ENCODE data around the gene ENPP7. TPM values are rescaled to one million over a fixed set of nuclear protein-coding genes. Genes with fewer than 3 reads are reported as not detected.

ENPP7 gene
- total and polyA plus RNA-seq, 2 donors (not counting 3 experiments of a cell fraction or from before 2014, with no cell fraction given), result not detected

DNA sequence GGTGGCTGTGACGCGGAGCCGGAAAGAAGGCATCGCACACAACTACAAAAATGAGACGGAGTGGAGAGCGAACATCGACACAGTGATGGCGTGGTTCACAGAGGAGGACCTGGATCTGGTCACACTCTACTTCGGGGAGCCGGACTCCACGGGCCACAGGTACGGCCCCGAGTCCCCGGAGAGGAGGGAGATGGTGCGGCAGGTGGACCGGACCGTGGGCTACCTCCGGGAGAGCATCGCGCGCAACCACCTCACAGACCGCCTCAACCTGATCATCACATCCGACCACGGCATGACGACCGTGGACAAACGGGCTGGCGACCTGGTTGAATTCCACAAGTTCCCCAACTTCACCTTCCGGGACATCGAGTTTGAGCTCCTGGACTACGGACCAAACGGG lies 4.4 kb downstream of the ENPP7 start:
- POLR2A ChIA-PET, result no interaction called here
- no peak for DNase-seq (ENCODE audit: low read depth, low spot score)
- Histone ChIP-seq H3K9ac (replicated peaks; ENCODE audit: extremely low read depth, insufficient read depth, low read length) (no peak overlapping the region), H3K9me3 (replicated peaks; ENCODE audit: control insufficient read depth, insufficient read depth, low read length) (no peaks in the 10 kb centered on the region), H4K20me1 (replicated peaks; ENCODE audit: control insufficient read depth, extremely low read depth, insufficient read depth, low read length) (no peaks in the 10 kb centered on the region), H3K9me1 (replicated peaks; ENCODE audit: control insufficient read depth, extremely low read depth, insufficient read depth, low read length) (no peaks in the 10 kb centered on the region), H3K36me3 (ENCODE audit: control insufficient read depth in 2 of 2, extremely low read depth in 1 of 2, insufficient read depth in 2 of 2, low read length in 2 of 2) (no peaks in the 10 kb centered on the region), H3K79me2 (ENCODE audit: control insufficient read depth, insufficient read depth, low read length) (no peaks in the 10 kb centered on the region), H3K4me2 (ENCODE audit: insufficient read depth, low read length) (no peak overlapping the region), H3K27me3 (ENCODE audit: control insufficient read depth in 2 of 2, insufficient read depth in 2 of 2, low read length in 2 of 2) (peaks cover under 1 to 9% of the 10 kb centered on the region in 2 experiments), H3K27ac (ENCODE audit: insufficient read depth, low read depth, low read length) (no peak overlapping the region), H2AFZ (ENCODE audit: low read depth, low read length) (no peak overlapping the region), H3K4me3 (replicated peaks in 1 of 3; ENCODE audit: insufficient read depth in 1 of 3, low read depth in 1 of 3, low read length in 3 of 3) (no peak overlapping the region), H3K4me1 (ENCODE audit: control insufficient read depth, extremely low read depth, insufficient read depth, low read length) (peaks cover 7% of the 10 kb centered on the region)
- CTCF ChIA-PET, result interaction anchor here (0.6 to 1.5 kb wide), 2 partner anchors 10 to 11 kb away, joined by 3 to 5 read pairs; no protein-coding TSS in a partner anchor
- no TSS peak for BruUV-seq (replicated peaks)
- dilution Hi-C loops (cut with MboI; ENCODE audit: extremely low pct_ligation_motif_present, low sequenced_read_pairs) (no loop called here), intact Hi-C loops (cut with micrococcal nuclease) (no loop called here)
- TF ChIP-seq, protein P1, sequence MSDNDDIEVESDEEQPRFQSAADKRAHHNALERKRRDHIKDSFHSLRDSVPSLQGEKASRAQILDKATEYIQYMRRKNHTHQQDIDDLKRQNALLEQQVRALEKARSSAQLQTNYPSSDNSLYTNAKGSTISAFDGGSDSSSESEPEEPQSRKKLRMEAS (IDR thresholded peaks at IDR 0.05; ENCODE audit: insufficient read depth, insufficient read length), result no peak
- TF ChIP-seq MYC (IDR thresholded peaks at IDR 0.05; ENCODE audit: low read depth, low read length) (no peak), EZH2 (IDR thresholded peaks at IDR 0.05; ENCODE audit: borderline replicate concordance, low read depth, low read length, severe bottlenecking) (no peak), POLR2AphosphoS5 (IDR thresholded peaks at IDR 0.05; ENCODE audit: insufficient read depth, low read depth, low read length) (no peak), POLR2A (IDR thresholded peaks at IDR 0.05; ENCODE audit: low read depth, low read length) (no peak), GATA2 (IDR thresholded peaks at IDR 0.05; ENCODE audit: insufficient read depth, insufficient read length, low read depth, low read length) (no peak), JUN (IDR thresholded peaks at IDR 0.05; ENCODE audit: borderline replicate concordance, insufficient read depth, insufficient read length, low read depth) (no peak), FOS (IDR thresholded peaks at IDR 0.05; ENCODE audit: borderline replicate concordance, insufficient read depth, low read length) (no peak)
- TF ChIP-seq, protein P2, sequence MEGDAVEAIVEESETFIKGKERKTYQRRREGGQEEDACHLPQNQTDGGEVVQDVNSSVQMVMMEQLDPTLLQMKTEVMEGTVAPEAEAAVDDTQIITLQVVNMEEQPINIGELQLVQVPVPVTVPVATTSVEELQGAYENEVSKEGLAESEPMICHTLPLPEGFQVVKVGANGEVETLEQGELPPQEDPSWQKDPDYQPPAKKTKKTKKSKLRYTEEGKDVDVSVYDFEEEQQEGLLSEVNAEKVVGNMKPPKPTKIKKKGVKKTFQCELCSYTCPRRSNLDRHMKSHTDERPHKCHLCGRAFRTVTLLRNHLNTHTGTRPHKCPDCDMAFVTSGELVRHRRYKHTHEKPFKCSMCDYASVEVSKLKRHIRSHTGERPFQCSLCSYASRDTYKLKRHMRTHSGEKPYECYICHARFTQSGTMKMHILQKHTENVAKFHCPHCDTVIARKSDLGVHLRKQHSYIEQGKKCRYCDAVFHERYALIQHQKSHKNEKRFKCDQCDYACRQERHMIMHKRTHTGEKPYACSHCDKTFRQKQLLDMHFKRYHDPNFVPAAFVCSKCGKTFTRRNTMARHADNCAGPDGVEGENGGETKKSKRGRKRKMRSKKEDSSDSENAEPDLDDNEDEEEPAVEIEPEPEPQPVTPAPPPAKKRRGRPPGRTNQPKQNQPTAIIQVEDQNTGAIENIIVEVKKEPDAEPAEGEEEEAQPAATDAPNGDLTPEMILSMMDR (IDR thresholded peaks at IDR 0.05; ENCODE audit: extremely low read depth in 1 of 2, insufficient read depth in 1 of 2, low read depth in 1 of 2, low read length in 2 of 2), result no peak
- no peak for FAIRE-seq

Data from endothelial cell of umbilical vein (primary cell).